ENCODE results near the gene C2orf68. TPM values are rescaled to one million over a fixed set of nuclear protein-coding genes. Genes with fewer than 3 reads are reported as not detected.
A peak's percentile ranks its signal among the peaks of the same experiment; 100 is the strongest.
"Not testable (repeated sequence)": the region's sequence is repeated elsewhere in the genome, so short reads cannot be mapped to it uniquely, and the experiment has no call there.

C2orf68 gene
- polyA plus RNA-seq, 1 donor, result 44.1 TPM

DNA sequence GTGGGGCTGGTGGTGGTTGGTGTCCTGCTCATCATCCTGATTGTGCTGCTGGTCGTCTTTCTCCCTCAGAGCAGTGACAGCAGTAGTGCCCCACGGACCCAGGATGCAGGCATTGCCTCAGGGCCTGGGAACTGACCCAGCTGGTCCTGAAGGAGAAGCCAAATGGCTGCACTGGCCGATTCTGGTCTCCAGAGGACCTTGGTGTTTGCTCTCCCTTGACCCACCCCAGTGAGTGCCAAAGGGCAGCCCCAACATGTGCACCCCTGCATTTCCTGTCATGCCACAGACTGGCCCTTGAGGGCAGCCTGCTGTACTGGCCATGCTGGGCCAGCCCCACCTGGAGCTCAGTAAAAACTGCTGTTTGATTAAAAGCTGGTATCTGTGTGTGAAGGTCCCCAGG lies 18.8 kb downstream of the C2orf68 start:
- Histone ChIP-seq H3K27ac (ENCODE audit: low read length) (no peak overlapping the region), H3K4me3 (ENCODE audit: low read length) (no peak overlapping the region), H3K9me3 (ENCODE audit: control insufficient read depth, low read depth, low read length) (no peaks in the 10 kb centered on the region), H3K36me3 (ENCODE audit: control insufficient read depth, insufficient read depth, low read length) (peaks cover 10% of the 10 kb centered on the region), H3K4me1 (ENCODE audit: control insufficient read depth, insufficient read depth, low read length) (peaks cover 23% of the 10 kb centered on the region), H3K27me3 (ENCODE audit: control insufficient read depth, insufficient read depth, low read length) (no peaks in the 10 kb centered on the region)
- WGBS (ENCODE audit: insufficient coverage, low lambda C conversion rate), result no CpG with 5 or more reads among the region's 3 CpGs
- DNase-seq, result no peak

DNA sequence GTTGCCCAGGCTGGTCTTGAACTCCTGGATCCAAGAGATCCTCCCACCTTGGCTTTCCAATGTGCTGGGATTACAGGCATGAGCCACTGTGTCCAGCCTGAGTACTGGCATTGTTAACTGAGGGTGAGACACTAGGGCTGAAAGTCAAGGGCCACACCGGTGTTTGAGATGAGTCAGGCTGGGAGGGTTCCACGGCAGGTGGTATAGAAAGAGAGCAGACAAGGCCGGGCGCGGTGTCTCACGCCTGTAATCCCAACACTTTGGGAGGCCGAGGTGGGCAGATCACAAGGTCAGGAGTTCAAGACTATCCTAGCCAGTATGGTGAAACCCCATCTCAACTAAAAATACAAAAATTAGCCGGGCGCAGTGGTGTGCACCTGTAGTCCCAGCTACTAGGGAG lies 19.6 kb downstream of the C2orf68 start:
- not testable (repeated sequence) for H3K27ac ChIP-seq (ENCODE audit: low read length); H3K36me3 ChIP-seq (ENCODE audit: control insufficient read depth, insufficient read depth, low read length); H3K9me3 ChIP-seq (ENCODE audit: control insufficient read depth, low read depth, low read length); H3K4me3 ChIP-seq (ENCODE audit: low read length); DNase-seq; H3K27me3 ChIP-seq (ENCODE audit: control insufficient read depth, insufficient read depth, low read length)
- H3K4me1 ChIP-seq (ENCODE audit: control insufficient read depth, insufficient read depth, low read length), result peaks cover 19% of the 10 kb centered on the region
- no CpG with 5 or more reads among the region's 9 CpGs for WGBS (ENCODE audit: insufficient coverage, low lambda C conversion rate)

DNA sequence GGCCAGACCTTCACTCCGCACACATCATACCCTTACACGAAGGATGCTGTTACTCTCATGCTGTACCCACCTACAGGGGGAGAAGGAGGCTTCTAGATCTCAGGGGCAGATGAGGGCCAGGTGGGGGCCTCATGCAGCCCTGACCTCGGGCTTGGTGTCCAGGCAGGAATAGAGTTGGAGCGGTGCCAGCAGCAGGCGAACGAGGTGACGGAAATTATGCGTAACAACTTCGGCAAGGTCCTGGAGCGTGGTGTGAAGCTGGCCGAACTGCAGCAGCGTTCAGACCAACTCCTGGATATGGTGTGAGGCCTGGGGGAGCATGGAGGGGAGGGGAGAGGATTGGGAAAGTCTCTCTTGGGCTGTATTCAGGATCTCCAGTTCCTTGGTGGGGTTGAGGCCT lies 20.3 kb downstream of the C2orf68 start:
- H3K36me3 ChIP-seq (ENCODE audit: control insufficient read depth, insufficient read depth, low read length), result no peaks in the 10 kb centered on the region
- DNase-seq, result no peak
- no CpG with 5 or more reads among the region's 12 CpGs for WGBS (ENCODE audit: insufficient coverage, low lambda C conversion rate)
- no peaks in the 10 kb centered on the region for H3K27me3 ChIP-seq (ENCODE audit: control insufficient read depth, insufficient read depth, low read length)
- no peak overlapping the region for H3K27ac ChIP-seq (ENCODE audit: low read length)
- peaks cover 12% of the 10 kb centered on the region for H3K4me1 ChIP-seq (ENCODE audit: control insufficient read depth, insufficient read depth, low read length)
- H3K9me3 ChIP-seq (ENCODE audit: control insufficient read depth, low read depth, low read length), result no peaks in the 10 kb centered on the region
- H3K4me3 ChIP-seq (ENCODE audit: low read length), result no peak overlapping the region

DNA sequence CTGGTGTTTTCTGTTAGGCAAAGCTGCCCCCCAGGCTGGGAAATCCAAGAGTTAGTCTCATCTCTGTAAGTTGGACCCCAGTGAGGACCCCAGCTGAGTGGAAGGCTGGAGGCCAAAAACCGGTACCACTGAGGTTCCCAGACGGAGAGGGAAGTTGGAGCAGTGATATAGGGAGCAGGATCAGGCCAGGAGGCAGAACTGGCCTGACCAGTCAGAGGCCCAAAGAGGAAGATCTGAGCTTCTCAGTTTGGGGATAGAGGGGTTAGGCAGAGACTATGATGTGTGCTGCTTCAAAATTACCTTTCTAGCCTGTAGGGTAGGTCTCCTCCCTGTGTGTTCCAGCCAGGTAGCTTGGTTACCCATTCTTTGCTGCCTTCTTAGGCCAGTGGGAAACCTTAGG lies 20.9 kb downstream of the C2orf68 start:
- DNase-seq, result no peak
- no peaks in the 10 kb centered on the region for H3K27me3 ChIP-seq (ENCODE audit: control insufficient read depth, insufficient read depth, low read length)
- H3K36me3 ChIP-seq (ENCODE audit: control insufficient read depth, insufficient read depth, low read length), result no peaks in the 10 kb centered on the region

DNA sequence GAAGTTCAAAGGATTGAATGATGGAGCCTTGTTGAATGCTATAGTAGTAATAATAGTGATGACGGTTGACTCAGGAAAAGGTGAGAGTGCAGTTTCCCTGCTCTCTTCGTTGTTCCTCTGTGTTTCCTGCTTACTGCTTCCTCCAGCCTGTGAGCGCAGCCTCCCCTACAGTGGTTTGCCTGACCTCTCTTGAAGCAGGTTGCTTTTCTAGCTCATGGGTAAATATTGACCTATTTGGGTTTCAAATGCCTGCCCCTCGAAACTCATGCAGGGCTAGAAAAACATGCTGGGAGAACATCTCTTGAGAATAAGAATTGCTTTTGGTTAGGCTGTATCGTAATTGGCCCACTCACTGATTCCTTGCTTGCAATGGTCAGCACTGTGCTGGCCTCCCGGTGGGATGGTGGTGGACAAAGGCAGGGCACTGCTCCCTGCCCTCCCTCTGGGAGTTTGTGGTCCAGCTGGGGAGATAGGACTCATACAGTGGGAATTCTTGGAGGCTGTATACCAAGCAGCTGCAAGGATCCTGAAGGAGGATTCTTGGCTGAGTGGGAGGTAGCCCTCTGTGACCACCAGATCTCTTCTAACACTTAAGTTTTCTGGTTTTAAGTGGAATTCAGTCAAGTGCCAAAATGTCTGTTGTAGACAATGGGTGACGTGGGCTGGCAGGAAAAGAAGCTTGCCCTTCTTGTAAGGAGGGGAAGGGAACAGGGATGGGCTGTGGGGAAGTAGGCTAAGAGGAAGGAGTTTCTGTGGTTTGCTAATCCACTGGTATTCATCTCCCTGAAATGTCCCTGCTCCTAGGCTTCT lies 21.7 kb downstream of the C2orf68 start:
- H3K4me1 ChIP-seq (ENCODE audit: control insufficient read depth, insufficient read depth, low read length), result peaks cover 18% of the 10 kb centered on the region
- WGBS (ENCODE audit: insufficient coverage, low lambda C conversion rate), result no CpG with 5 or more reads among the region's 7 CpGs
- no peak for DNase-seq

More for the DNA sequence above, 20.9 kb downstream of the C2orf68 start:
- no peak overlapping the region for H3K27ac ChIP-seq (ENCODE audit: low read length)
- WGBS (ENCODE audit: insufficient coverage, low lambda C conversion rate), result no CpG with 5 or more reads among the region's 2 CpGs
- H3K4me1 ChIP-seq (ENCODE audit: control insufficient read depth, insufficient read depth, low read length), result peaks cover 10% of the 10 kb centered on the region
- no peak overlapping the region for H3K4me3 ChIP-seq (ENCODE audit: low read length)
- no peaks in the 10 kb centered on the region for H3K9me3 ChIP-seq (ENCODE audit: control insufficient read depth, low read depth, low read length)

DNA sequence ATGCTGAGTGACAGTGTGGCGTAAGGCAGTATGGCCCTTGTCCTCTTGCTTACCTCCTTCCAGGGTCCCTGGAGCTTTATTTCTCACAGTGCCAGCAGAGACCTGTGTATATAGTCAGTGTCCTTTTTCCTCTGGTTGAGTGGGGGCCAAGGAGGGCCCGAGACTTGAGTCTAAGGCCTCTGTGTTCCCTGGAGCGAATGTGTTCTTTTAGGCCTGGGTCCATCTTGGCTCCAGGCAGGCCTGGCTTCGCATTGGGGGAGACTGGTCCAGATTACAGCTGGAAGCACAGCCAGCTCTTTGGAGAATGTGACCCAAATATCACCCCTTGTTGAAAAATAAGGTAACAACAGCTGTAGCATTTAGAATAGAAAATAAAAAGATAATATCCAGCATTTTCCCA lies 22.7 kb downstream of the C2orf68 start:
- WGBS (ENCODE audit: insufficient coverage, low lambda C conversion rate), result no CpG with 5 or more reads among the region's 4 CpGs
- H3K4me3 ChIP-seq (ENCODE audit: low read length), result no peak overlapping the region
- H3K9me3 ChIP-seq (ENCODE audit: control insufficient read depth, low read depth, low read length), result no peaks in the 10 kb centered on the region
- DNase-seq, result no peak
- no peaks in the 10 kb centered on the region for H3K27me3 ChIP-seq (ENCODE audit: control insufficient read depth, insufficient read depth, low read length)
- H3K27ac ChIP-seq (ENCODE audit: low read length), result no peak overlapping the region
- peaks cover 19% of the 10 kb centered on the region for H3K4me1 ChIP-seq (ENCODE audit: control insufficient read depth, insufficient read depth, low read length)
- no peaks in the 10 kb centered on the region for H3K36me3 ChIP-seq (ENCODE audit: control insufficient read depth, insufficient read depth, low read length)

More for the DNA sequence above, 21.7 kb downstream of the C2orf68 start:
- H3K27ac ChIP-seq (ENCODE audit: low read length), result no peak overlapping the region
- H3K27me3 ChIP-seq (ENCODE audit: control insufficient read depth, insufficient read depth, low read length), result no peaks in the 10 kb centered on the region
- H3K4me3 ChIP-seq (ENCODE audit: low read length), result no peak overlapping the region
- no peaks in the 10 kb centered on the region for H3K36me3 ChIP-seq (ENCODE audit: control insufficient read depth, insufficient read depth, low read length)
- no peaks in the 10 kb centered on the region for H3K9me3 ChIP-seq (ENCODE audit: control insufficient read depth, low read depth, low read length)

DNA sequence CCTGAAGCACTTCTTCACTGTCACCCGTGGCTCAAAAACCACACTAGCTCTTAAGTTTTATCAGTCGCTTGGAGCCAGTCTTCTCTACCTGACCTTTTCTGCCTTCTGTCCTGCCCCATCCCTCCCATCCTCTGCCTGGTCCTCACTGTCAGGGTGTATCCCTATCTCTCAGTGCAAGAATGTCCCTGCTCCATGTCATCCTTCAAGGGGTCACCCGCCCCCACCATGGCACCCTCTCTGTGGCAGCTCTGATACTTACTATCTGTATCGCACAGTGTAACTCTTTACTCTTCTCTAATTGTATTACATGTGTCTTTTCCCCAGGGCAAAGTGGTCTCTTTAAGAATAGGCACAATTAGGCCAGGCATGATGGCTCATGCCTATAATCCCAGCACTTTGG lies 23.2 kb downstream of the C2orf68 start:
- 100% methylated on average over 1 of the region's 4 CpGs for WGBS (ENCODE audit: insufficient coverage, low lambda C conversion rate)

DNA sequence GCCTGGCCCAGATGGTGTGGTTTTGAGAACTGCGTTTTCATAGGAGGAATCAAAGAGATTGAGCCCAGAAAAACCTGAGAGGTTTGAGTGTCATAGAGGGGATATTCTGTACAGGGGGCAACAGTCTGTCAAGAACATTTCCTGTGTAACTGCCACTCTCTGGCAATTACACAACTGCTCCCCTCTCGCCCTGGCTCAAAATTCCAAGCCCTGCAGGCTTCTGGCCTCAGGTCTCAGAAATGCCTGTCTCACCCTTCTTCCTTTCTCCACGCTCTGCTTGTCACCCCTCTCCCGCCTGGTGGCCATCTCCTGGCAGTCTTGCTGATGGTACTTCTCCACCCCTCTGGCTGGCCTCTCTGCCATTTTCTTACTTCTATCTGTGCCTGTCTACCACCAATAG lies 23.6 kb downstream of the C2orf68 start:
- H3K27me3 ChIP-seq (ENCODE audit: control insufficient read depth, insufficient read depth, low read length), result no peaks in the 10 kb centered on the region
- 76% methylated on average over 2 of the region's 4 CpGs for WGBS (ENCODE audit: insufficient coverage, low lambda C conversion rate)
- H3K27ac ChIP-seq (ENCODE audit: low read length), result no peak overlapping the region
- peaks cover 23% of the 10 kb centered on the region for H3K4me1 ChIP-seq (ENCODE audit: control insufficient read depth, insufficient read depth, low read length)
- H3K4me3 ChIP-seq (ENCODE audit: low read length), result no peak overlapping the region
- H3K36me3 ChIP-seq (ENCODE audit: control insufficient read depth, insufficient read depth, low read length), result no peaks in the 10 kb centered on the region
- no peaks in the 10 kb centered on the region for H3K9me3 ChIP-seq (ENCODE audit: control insufficient read depth, low read depth, low read length)
- DNase-seq, result no peak

More for the DNA sequence above, 23.2 kb downstream of the C2orf68 start:
- Histone ChIP-seq H3K4me1 (ENCODE audit: control insufficient read depth, insufficient read depth, low read length) (peaks cover 22% of the 10 kb centered on the region), H3K4me3 (ENCODE audit: low read length) (no peak overlapping the region), H3K9me3 (ENCODE audit: control insufficient read depth, low read depth, low read length) (no peaks in the 10 kb centered on the region), H3K36me3 (ENCODE audit: control insufficient read depth, insufficient read depth, low read length) (no peaks in the 10 kb centered on the region), H3K27me3 (ENCODE audit: control insufficient read depth, insufficient read depth, low read length) (no peaks in the 10 kb centered on the region), H3K27ac (ENCODE audit: low read length) (no peak overlapping the region)
- DNase-seq, result no peak

DNA sequence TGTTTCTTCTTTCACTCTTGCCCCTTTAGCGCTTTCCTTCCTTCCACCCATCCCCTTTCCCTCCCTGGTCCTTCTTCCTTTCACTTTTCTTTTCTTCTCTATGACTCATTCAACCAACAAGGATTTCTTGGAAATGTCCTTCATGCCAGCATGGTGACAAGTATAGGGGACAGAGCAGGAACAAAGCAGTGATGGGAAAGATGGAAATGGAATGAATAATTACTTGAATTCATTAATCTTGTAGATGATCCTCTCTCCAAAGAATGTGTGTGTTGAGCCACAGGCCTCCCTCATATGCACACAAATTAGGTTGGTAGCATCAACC lies 26.1 kb downstream of the C2orf68 start:
- Histone ChIP-seq H3K36me3 (ENCODE audit: control insufficient read depth, insufficient read depth, low read length) (peaks cover 13% of the 10 kb centered on the region), H3K27me3 (ENCODE audit: control insufficient read depth, insufficient read depth, low read length) (no peaks in the 10 kb centered on the region), H3K9me3 (ENCODE audit: control insufficient read depth, low read depth, low read length) (no peaks in the 10 kb centered on the region), H3K4me3 (ENCODE audit: low read length) (no peak overlapping the region), H3K27ac (ENCODE audit: low read length) (peak overlapping the region; percentile 99), H3K4me1 (ENCODE audit: control insufficient read depth, insufficient read depth, low read length) (peaks cover 23% of the 10 kb centered on the region)
- DNase-seq, result peak in 1 of 2 donors; percentile 58
- WGBS (ENCODE audit: insufficient coverage, low lambda C conversion rate), result 91% methylated on average over 1 of the region's 1 CpG

DNA sequence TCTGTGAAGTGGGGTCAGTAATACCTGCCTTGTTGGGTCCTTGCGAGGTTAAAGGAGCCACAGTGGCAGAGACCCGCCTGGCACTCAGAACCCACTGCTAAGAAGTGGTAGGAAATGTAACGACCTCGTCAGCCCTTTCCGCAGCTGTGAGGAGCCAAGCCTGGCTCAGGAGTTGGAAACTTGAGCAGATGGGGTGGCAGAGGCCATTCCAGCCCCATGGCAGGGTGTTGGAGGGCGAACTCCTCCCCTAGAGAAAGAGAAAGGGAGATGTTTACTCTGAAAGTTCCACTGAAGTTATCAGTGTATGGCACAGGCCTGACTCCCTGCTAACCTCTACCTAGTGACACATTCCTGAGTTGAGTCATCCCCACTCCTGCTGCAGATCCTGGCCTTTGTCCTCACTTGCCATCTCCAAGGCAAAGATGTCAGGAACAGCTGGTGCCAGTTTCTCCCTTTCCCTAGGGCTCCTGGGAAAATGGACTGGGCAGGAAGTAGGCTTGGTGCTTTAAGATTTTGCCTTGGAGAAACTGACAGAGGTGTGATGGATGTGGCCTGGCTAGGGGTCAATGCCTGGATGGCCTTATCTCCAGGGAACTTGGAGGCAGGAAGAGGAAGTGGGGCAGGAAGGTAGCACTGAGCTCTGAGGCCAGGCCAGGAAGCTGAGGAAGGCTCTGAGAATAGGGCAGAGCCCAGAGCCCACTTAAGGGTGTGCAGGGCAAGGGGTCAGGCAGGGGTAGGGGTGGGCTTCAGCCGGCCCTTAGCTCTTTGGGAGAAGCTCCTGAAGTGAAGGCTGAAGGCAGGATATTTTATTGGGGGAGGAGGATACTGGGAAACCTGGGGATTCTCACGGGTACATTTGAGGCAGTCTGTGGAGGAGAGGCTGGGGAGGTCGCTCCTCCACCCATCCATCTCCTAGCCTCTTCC lies 26.7 kb downstream of the C2orf68 start:
- Histone ChIP-seq H3K27me3 (ENCODE audit: control insufficient read depth, insufficient read depth, low read length) (no peaks in the 10 kb centered on the region), H3K36me3 (ENCODE audit: control insufficient read depth, insufficient read depth, low read length) (peaks cover 13% of the 10 kb centered on the region), H3K9me3 (ENCODE audit: control insufficient read depth, low read depth, low read length) (no peaks in the 10 kb centered on the region), H3K27ac (ENCODE audit: low read length) (peak overlapping the region; percentile 99), H3K4me3 (ENCODE audit: low read length) (peak overlapping the region; percentile 48), H3K4me1 (ENCODE audit: control insufficient read depth, insufficient read depth, low read length) (peaks cover 23% of the 10 kb centered on the region)
- no CpG with 5 or more reads among the region's 9 CpGs for WGBS (ENCODE audit: insufficient coverage, low lambda C conversion rate)
- DNase-seq, result peak; percentile 94 to 97

All from large intestine (tissue), 3 donors.